Thymus (tissue), 11 donors: ENCODE results near the gene PCSK5. TPM values are rescaled to one million over a fixed set of nuclear protein-coding genes. Genes with fewer than 3 reads are reported as not detected.
"Not testable (repeated sequence)": the region's sequence is repeated elsewhere in the genome, so short reads cannot be mapped to it uniquely, and the experiment has no call there.

Experiments used
- DNase-seq, 9 donors: peaks; one replicate each; pipeline ENCODE4 v3.0.0-alpha.2; 2013; ENCODE audit warnings: low spot score in 9 of 9, low read depth in 6 of 9, missing footprints in 1 of 9
- H3K27ac ChIP-seq, 2 donors: one replicate each; pipeline ENCODE4 v1.5.1; 2013; ENCODE audit warnings: control low read depth in 1 of 2, low read depth in 1 of 2, low read length in 1 of 2, mild to moderate bottlenecking in 1 of 2, moderate library complexity in 1 of 2
- H3K27me3 ChIP-seq, 2 donors: one replicate each; pipeline ENCODE4 v1.5.1; 2013; ENCODE audit warnings: low read length in 1 of 2; ENCODE audit not compliant: control insufficient read depth in 2 of 2, insufficient read depth in 1 of 2
- H3K36me3 ChIP-seq, 2 donors: one replicate each; pipeline ENCODE4 v1.5.1; 2013; ENCODE audit warnings: low read length in 1 of 2, mild to moderate bottlenecking in 1 of 2, moderate library complexity in 1 of 2; ENCODE audit not compliant: control insufficient read depth in 2 of 2, insufficient read depth in 2 of 2
- H3K4me1 ChIP-seq, 2 donors: one replicate each; pipeline ENCODE4 v1.5.1; 2013; ENCODE audit warnings: low read length in 2 of 2; ENCODE audit not compliant: control insufficient read depth in 2 of 2, insufficient read depth in 2 of 2
- H3K4me3 ChIP-seq, 2 donors: one replicate each; pipeline ENCODE4 v1.5.1; 2013; ENCODE audit warnings: low read length in 2 of 2, control low read depth in 1 of 2, mild to moderate bottlenecking in 1 of 2
- H3K9me3 ChIP-seq, 2 donors: one replicate each; pipeline ENCODE4 v1.5.1; 2013; ENCODE audit warnings: low read length in 1 of 2, mild to moderate bottlenecking in 1 of 2; ENCODE audit not compliant: control insufficient read depth in 2 of 2, insufficient read depth in 1 of 2
- WGBS: extraction: QIAGEN DNeasy Blood & Tissue Kit; methylation state at CpG from one replicate; pipeline ENCODE4 v1.1.7; 2013; 5-methylcytosine and 5-hydroxymethylcytosine counted together
- polyA plus RNA-seq: library from polyadenylated mRNA; stranded (reverse); fragments of 200-250 nt; gene quantifications from one replicate; pipeline ENCODE4 v1.2.3, GENCODE V29; 2013
- total RNA-seq: library from RNA; stranded (reverse); fragments of 120-200 nt; gene quantifications from one replicate; pipeline ENCODE4 v1.2.4, GENCODE V29; 2013
- donor health status: healthy.

Gene PCSK5
- total and polyA plus RNA-seq, 2 donors: 4.1 to 20.1 TPM

GRCh38 chr9:75893106-75893505, 2.6 kb downstream of the PCSK5 start:
- peaks cover 22 to 28% of the 10 kb centered on the region in 2 donors for H3K4me1 ChIP-seq

GRCh38 chr9:75894566-75894965, 4.1 kb downstream of the PCSK5 start:
- Histone ChIP-seq H3K9me3 (no peaks in the 10 kb centered on the region), H3K36me3 (no peaks in the 10 kb centered on the region), H3K27me3 (peaks cover 0 to 18% of the 10 kb centered on the region in 2 donors), H3K27ac (no peak overlapping the region), H3K4me3 (no peak overlapping the region), H3K4me1 (peaks cover 22 to 26% of the 10 kb centered on the region in 2 donors)
- no peak for DNase-seq
- 96% methylated on average over 3 of the region's 3 CpGs for WGBS

More at GRCh38 chr9:75893106-75893505, 2.6 kb downstream of the PCSK5 start:
- Histone ChIP-seq H3K27ac (no peak overlapping the region), H3K27me3 (peaks cover 0 to 18% of the 10 kb centered on the region in 2 donors), H3K9me3 (no peaks in the 10 kb centered on the region), H3K4me3 (peak overlapping the region; percentile 90 to 94), H3K36me3 (no peaks in the 10 kb centered on the region)
- 85% methylated on average over 3 of the region's 3 CpGs for WGBS
- DNase-seq: peak in 1 of 9 donors; percentile 13

- 98% methylated on average over 3 of the region's 3 CpGs for WGBS
- H3K27me3 ChIP-seq: peaks cover 0 to 18% of the 10 kb centered on the region in 2 donors
- no peaks in the 10 kb centered on the region for H3K36me3 ChIP-seq
- peaks cover 17 to 22% of the 10 kb centered on the region in 2 donors for H3K4me1 ChIP-seq
- DNase-seq: no peak
- no peak overlapping the region for H3K4me3 ChIP-seq
- no peak overlapping the region for H3K27ac ChIP-seq
- no peaks in the 10 kb centered on the region for H3K9me3 ChIP-seq
Measured at GRCh38 chr9:75895112-75895511, 4.6 kb downstream of the PCSK5 start.

- WGBS: 96% methylated on average over 3 of the region's 3 CpGs
- H3K27ac ChIP-seq: no peak overlapping the region
- no peak for DNase-seq
Measured at GRCh38 chr9:75896193-75896592, 5.7 kb downstream of the PCSK5 start.

GRCh38 chr9:75900893-75901524, 10.5 kb downstream of the PCSK5 start:
- not testable (repeated sequence) for H3K4me3 ChIP-seq, H3K4me1 ChIP-seq, H3K27ac ChIP-seq

More at GRCh38 chr9:75896193-75896592, 5.7 kb downstream of the PCSK5 start:
- Histone ChIP-seq H3K9me3 (no peaks in the 10 kb centered on the region), H3K4me1 (peaks cover 17 to 22% of the 10 kb centered on the region in 2 donors), H3K36me3 (no peaks in the 10 kb centered on the region), H3K27me3 (peaks cover 0 to 17% of the 10 kb centered on the region in 2 donors), H3K4me3 (no peak overlapping the region)

GRCh38 chr9:75903785-75904360, 13.4 kb downstream of the PCSK5 start:
- Histone ChIP-seq H3K27me3 (no peaks in the 10 kb centered on the region), H3K9me3 (no peaks in the 10 kb centered on the region), H3K27ac (no peak overlapping the region), H3K4me1 (peaks cover 0 to 4% of the 10 kb centered on the region in 2 donors), H3K36me3 (peaks cover 0 to 4% of the 10 kb centered on the region in 2 donors), H3K4me3 (no peak overlapping the region)
- WGBS: 96% methylated on average over 5 of the region's 5 CpGs
- DNase-seq: no peak

More at GRCh38 chr9:75900893-75901524, 10.5 kb downstream of the PCSK5 start:
- WGBS: 84% methylated on average over 7 of the region's 7 CpGs
- H3K36me3 ChIP-seq, DNase-seq, H3K9me3 ChIP-seq, H3K27me3 ChIP-seq: not testable (repeated sequence)

GRCh38 chr9:75904364-75904763, 13.9 kb downstream of the PCSK5 start:
- Histone ChIP-seq H3K4me3 (no peak overlapping the region), H3K27me3 (no peaks in the 10 kb centered on the region), H3K4me1 (peaks cover 0 to 4% of the 10 kb centered on the region in 2 donors), H3K36me3 (peaks cover 0 to 4% of the 10 kb centered on the region in 2 donors), H3K9me3 (no peaks in the 10 kb centered on the region), H3K27ac (no peak overlapping the region)
- no peak for DNase-seq

GRCh38 chr9:75906531-75906930, 16.1 kb downstream of the PCSK5 start:
- no peaks in the 10 kb centered on the region for H3K9me3 ChIP-seq
- WGBS: 98% methylated on average over 1 of the region's 1 CpG
- peaks cover 0 to 4% of the 10 kb centered on the region in 2 donors for H3K36me3 ChIP-seq
- no peaks in the 10 kb centered on the region for H3K27me3 ChIP-seq
- H3K4me1 ChIP-seq: peaks cover 0 to 4% of the 10 kb centered on the region in 2 donors
- H3K4me3 ChIP-seq: no peak overlapping the region
- peak overlapping the region in 1 of 2 donors; percentile 27 for H3K27ac ChIP-seq
- no peak for DNase-seq

- Histone ChIP-seq H3K36me3 (peaks cover 0 to 2% of the 10 kb centered on the region in 2 donors), H3K27ac (no peak overlapping the region), H3K4me1 (peaks cover 0 to 7% of the 10 kb centered on the region in 2 donors), H3K9me3 (no peaks in the 10 kb centered on the region), H3K4me3 (no peak overlapping the region), H3K27me3 (no peaks in the 10 kb centered on the region)
- no peak for DNase-seq
- 97% methylated on average over 3 of the region's 3 CpGs for WGBS
Measured at GRCh38 chr9:75907329-75907728, 16.9 kb downstream of the PCSK5 start.
